Endothelial cell of umbilical vein (primary cell): Measurements from ENCODE around the gene PLAC1. TPM values are rescaled to one million over a fixed set of nuclear protein-coding genes. Genes with fewer than 3 reads are reported as not detected.

Experiments
- BruUV-seq: library from RNA; stranded (reverse); fragments of 400-500 nt; replicated peaks from 2 replicates; lab custom pipeline; 2021; lab: Mats Ljungman, UMichigan
- CTCF ChIA-PET: fragments of 300-600, 350-600 bp; sonication (Branson Sonifier 250); formaldehyde crosslinking; loops from one replicate; lab custom pipeline; 2021; ENCODE audit warnings: antibody characterized with exemption, inconsistent platforms; lab: Charles Lee
- POLR2A ChIA-PET: fragments of 300-600, 350-600 bp; sonication (Branson Sonifier 250); formaldehyde crosslinking; loops from one replicate; lab custom pipeline; 2021; ENCODE audit warnings: antibody characterized with exemption, inconsistent platforms; lab: Charles Lee
- DNase-seq: peaks from one replicate; pipeline ENCODE4 v3.0.0-alpha.2; 2011; ENCODE audit warnings: low read depth, low spot score
- FAIRE-seq: peaks from 2 replicates; lab custom pipeline; 2011; peaks lifted over from hg19 to GRCh38; lab: Jason Lieb, UNC
- H2AFZ ChIP-seq: 2 replicates; pipeline ENCODE4 v1.6.0; 2012; ENCODE audit warnings: low read depth, low read length, control low read depth, inconsistent platforms
- H3K27ac ChIP-seq: 2 replicates; pipeline ENCODE4 v1.5.1; 2011; ENCODE audit warnings: low read depth, mild to moderate bottlenecking, control low read depth, low read length, moderate library complexity; ENCODE audit not compliant: insufficient read depth
- H3K27me3 ChIP-seq, 2 experiments: 2 replicates each; pipeline versions ENCODE4 v1.6.0 to v1.6.1; 2011; ENCODE audit warnings: low read length in 2 of 2, mixed read lengths in 1 of 2; ENCODE audit not compliant: control insufficient read depth in 2 of 2, insufficient read depth in 2 of 2
- H3K36me3 ChIP-seq, 2 experiments: 2 replicates in 1 of 2; 3 replicates in 1 of 2; pipeline ENCODE4 v1.5.1; 2011; ENCODE audit warnings: low read length in 2 of 2, mild to moderate bottlenecking in 1 of 2, moderate library complexity in 1 of 2; ENCODE audit not compliant: control insufficient read depth in 2 of 2, insufficient read depth in 2 of 2; ENCODE audit errors: extremely low read depth in 1 of 2
- H3K4me1 ChIP-seq: 3 replicates; pipeline ENCODE4 v1.5.1; 2011; ENCODE audit warnings: mild to moderate bottlenecking, low read length; ENCODE audit not compliant: control insufficient read depth, insufficient read depth; ENCODE audit errors: extremely low read depth
- H3K4me2 ChIP-seq: 2 replicates; pipeline ENCODE4 v1.6.1; 2011; ENCODE audit warnings: low read length, control low read depth, mixed read lengths; ENCODE audit not compliant: insufficient read depth
- H3K4me3 ChIP-seq, 3 experiments: fragments of 200-600 bp in 1 of 3; sonication (generic), shearing (Covaris generic) in 1 of 3; replicated peaks in 1 of 3; 2 replicates each; pipeline ENCODE4 v1.5.1; 2011 to 2016; ENCODE audit warnings: control low read depth in 3 of 3, low read length in 3 of 3, mild to moderate bottlenecking in 2 of 3, inconsistent platforms in 1 of 3, low read depth in 1 of 3, moderate library complexity in 1 of 3; ENCODE audit not compliant: insufficient read depth in 1 of 3
- H3K79me2 ChIP-seq: 2 replicates; pipeline ENCODE4 v1.6.0; 2012; ENCODE audit warnings: low read length, inconsistent platforms; ENCODE audit not compliant: control insufficient read depth, insufficient read depth
- H3K9ac ChIP-seq: replicated peaks from 2 replicates; pipeline ENCODE3; 2011; ENCODE audit warnings: low read length, control low read depth; ENCODE audit not compliant: insufficient read depth; ENCODE audit errors: extremely low read depth
- H3K9me1 ChIP-seq: replicated peaks from 3 replicates; pipeline ENCODE4 v1.6.0; 2011; ENCODE audit warnings: mild to moderate bottlenecking, low read length; ENCODE audit not compliant: control insufficient read depth, insufficient read depth; ENCODE audit errors: extremely low read depth
- H3K9me3 ChIP-seq: replicated peaks from 2 replicates; pipeline ENCODE4 v1.5.1; 2012; ENCODE audit warnings: low read length, inconsistent platforms; ENCODE audit not compliant: control insufficient read depth, insufficient read depth
- H4K20me1 ChIP-seq: replicated peaks from 2 replicates; pipeline ENCODE3; 2011; ENCODE audit warnings: mild to moderate bottlenecking, low read length; ENCODE audit not compliant: control insufficient read depth, insufficient read depth; ENCODE audit errors: extremely low read depth
- CTCF ChIP-seq, 2 donors: IDR thresholded peaks; 1 replicate in 1 of 2; 2 replicates in 1 of 2; pipeline ENCODE4 v1.5.1; 2011; ENCODE audit warnings: low read length in 2 of 2, mild to moderate bottlenecking in 2 of 2, moderate library complexity in 2 of 2, control low read depth in 1 of 2, inconsistent platforms in 1 of 2, low read depth in 1 of 2; ENCODE audit not compliant: insufficient read depth in 1 of 2; ENCODE audit errors: extremely low read depth in 1 of 2
- EZH2 ChIP-seq: IDR thresholded peaks from 2 replicates; pipeline ENCODE4 v1.6.1; 2012; ENCODE audit warnings: borderline replicate concordance, low read depth, mild to moderate bottlenecking, moderate library complexity, low read length, inconsistent platforms; ENCODE audit not compliant: severe bottlenecking
- FOS ChIP-seq: IDR thresholded peaks from 2 replicates; pipeline ENCODE4 v1.6.1; 2011; ENCODE audit warnings: mild to moderate bottlenecking, low read length, moderate library complexity, borderline replicate concordance; ENCODE audit not compliant: insufficient read depth
- GATA2 ChIP-seq: IDR thresholded peaks from 2 replicates; pipeline ENCODE4 v1.7.0; 2011; ENCODE audit warnings: low read depth, mild to moderate bottlenecking, moderate library complexity, mixed read lengths, low read length; ENCODE audit not compliant: insufficient read length, insufficient read depth
- JUN ChIP-seq: IDR thresholded peaks from 2 replicates; pipeline ENCODE4 v1.6.1; 2011; ENCODE audit warnings: borderline replicate concordance, low read depth; ENCODE audit not compliant: insufficient read length, insufficient read depth
- MAX ChIP-seq: IDR thresholded peaks from 2 replicates; pipeline ENCODE4 v1.6.1; 2011; ENCODE audit not compliant: insufficient read depth, insufficient read length
- MYC ChIP-seq: IDR thresholded peaks from one replicate; pipeline ENCODE4 v1.6.1; 2011; ENCODE audit warnings: mild to moderate bottlenecking, low read depth, low read length
- POLR2A ChIP-seq: IDR thresholded peaks from 2 replicates; pipeline ENCODE4 v1.6.1; 2012; ENCODE audit warnings: low read depth, mild to moderate bottlenecking, control low read depth, low read length
- POLR2AphosphoS5 ChIP-seq: IDR thresholded peaks from 2 replicates; pipeline ENCODE4 v1.6.1; 2012; ENCODE audit warnings: low read depth, mild to moderate bottlenecking, control low read depth, low read length, moderate library complexity; ENCODE audit not compliant: insufficient read depth
- dilution Hi-C: fragments of 300-500 bp; cut with MboI; formaldehyde crosslinking; loops from one replicate; pipeline ENCODE4 v1.15.0; 2019; ENCODE audit warnings: low sequenced_read_pairs; ENCODE audit not compliant: extremely low pct_ligation_motif_present
- intact Hi-C: fragments of 100-400 bp; cut with micrococcal nuclease; formaldehyde crosslinking; loops from one replicate; pipeline ENCODE4 v1.10.0; 2022
- polyA plus RNA-seq, 4 experiments: library from polyadenylated mRNA; depleted of rRNA in 3 of 4; stranded (reverse) in 3 of 4; unstranded in 1 of 4; fragments of >200 nt; gene quantifications; 2 replicates each; pipeline versions ENCODE4 v1.2.1 to v1.2.3, GENCODE V29; 2011 to 2012; ENCODE audit warnings: missing spikeins in 1 of 4
- total RNA-seq: library from RNA; stranded (reverse); gene quantifications from 2 replicates; pipeline ENCODE4 v1.2.3, GENCODE V29; 2021

PLAC1 gene
- total and polyA plus RNA-seq, 2 donors (not counting 3 experiments of a cell fraction or from before 2014, with no cell fraction given): 0.58 to 2.4 TPM

DNA sequence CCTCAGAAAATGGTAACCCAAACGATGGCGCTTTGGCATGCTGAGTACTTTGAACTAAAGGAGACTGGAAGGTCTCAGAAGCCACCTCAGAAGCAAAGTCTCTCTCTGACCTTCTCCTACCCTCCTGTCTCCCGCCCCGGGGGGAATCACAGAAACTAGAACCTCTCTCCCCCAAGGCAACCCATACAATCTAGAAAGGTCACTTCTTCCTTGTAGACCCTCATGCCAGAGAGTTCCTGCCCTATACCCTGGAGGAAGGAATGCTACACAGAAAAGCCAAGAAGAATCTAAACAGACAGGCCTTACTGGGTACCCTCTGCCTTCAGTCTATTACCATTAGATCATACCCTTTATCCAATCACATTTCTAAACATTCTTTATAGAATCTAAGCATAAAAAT, 8.5 kb downstream of the PLAC1 start:
- no peak overlapping the region for H3K4me3 ChIP-seq
- H3K9me3 ChIP-seq: no peaks in the 10 kb centered on the region
- no TSS peak for BruUV-seq
- no peak overlapping the region for H3K9ac ChIP-seq
- H3K4me1 ChIP-seq: no peaks in the 10 kb centered on the region
- no peak overlapping the region for H2AFZ ChIP-seq
- no peaks in the 10 kb centered on the region for H4K20me1 ChIP-seq
- H3K36me3 ChIP-seq: no peaks in the 10 kb centered on the region
- H3K27ac ChIP-seq: no peak overlapping the region
- H3K9me1 ChIP-seq: no peaks in the 10 kb centered on the region
- dilution Hi-C loops: no loop called here
- TF ChIP-seq CTCF (IDR thresholded peaks at IDR 0.05; ENCODE audit: extremely low read depth in 1 of 2, insufficient read depth in 1 of 2, low read depth in 1 of 2, low read length in 2 of 2) (no peak), GATA2 (no peak), MAX (no peak), POLR2A (no peak), EZH2 (no peak), FOS (no peak), JUN (no peak), MYC (no peak), POLR2AphosphoS5 (no peak)
- ChIA-PET POLR2A (no interaction called here), CTCF (interaction anchor here (0.7 kb wide), 1 partner anchor 11 kb away, joined by 3 read pairs; no protein-coding TSS in a partner anchor)
- H3K79me2 ChIP-seq: no peaks in the 10 kb centered on the region
- no peaks in the 10 kb centered on the region for H3K27me3 ChIP-seq
- FAIRE-seq (peak; percentile 67), DNase-seq (no peak)
- intact Hi-C loops: no loop called here
- no peak overlapping the region for H3K4me2 ChIP-seq
